HG03558 (cell line): Measurements from ENCODE around the gene ASIC1.
"Not testable (repeated sequence)": the region's sequence is repeated elsewhere in the genome, so short reads cannot be mapped to it uniquely, and the experiment has no call there.

Source experiments
- ATAC-seq: cut with Tn5 transposase; IDR thresholded peaks from one replicate; pipeline ENCODE4 v1.9.1; 2021; ENCODE audit warnings: moderate number of reproducible peaks; ENCODE audit not compliant: unreplicated experiment; ENCODE audit errors: extremely low read depth

ASIC1 gene

DNA sequence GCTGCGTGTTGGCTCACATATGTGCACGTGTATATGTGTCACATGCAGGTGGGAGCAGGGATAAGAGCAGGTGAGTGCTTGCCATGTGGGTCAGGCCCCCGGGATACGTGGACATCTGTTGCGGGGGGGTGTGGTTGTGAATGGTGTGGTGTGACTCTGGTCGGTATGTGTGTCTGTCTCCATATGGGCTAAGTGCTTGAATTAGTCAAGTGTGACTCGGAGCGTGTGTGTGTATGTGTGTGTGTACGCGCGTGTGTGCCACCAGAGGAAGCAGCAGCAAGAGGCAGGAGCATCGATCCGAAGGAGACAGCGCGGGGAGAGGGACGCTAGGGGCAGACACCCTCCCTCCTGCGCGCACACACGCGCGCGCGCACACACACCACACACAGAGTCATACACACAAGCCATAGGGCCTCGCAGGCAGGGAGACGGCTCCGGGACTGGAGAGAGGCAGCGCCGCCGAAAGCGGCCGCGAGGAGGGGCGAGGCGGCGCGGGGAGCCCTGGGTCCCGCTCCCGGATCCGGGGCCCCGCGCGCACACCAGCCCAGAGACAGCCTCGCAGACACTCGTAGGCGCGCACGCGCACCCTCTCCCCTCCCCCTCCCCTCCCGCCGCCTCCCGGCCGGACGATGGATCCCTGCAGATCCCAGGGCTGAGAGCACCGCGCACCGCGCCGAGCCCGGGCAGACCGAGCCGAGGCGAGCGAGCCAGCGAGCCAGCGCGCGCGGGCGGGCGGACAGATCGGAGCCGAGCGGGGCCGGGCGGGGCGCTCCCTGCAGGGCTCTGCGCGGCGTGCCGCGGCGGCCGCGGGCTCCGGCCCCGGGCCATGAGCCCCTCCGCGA is at the start of gene ASIC1:
ASIC1 (plus strand) TSS at position 597 of the 842 bp plus-strand sequence. CDS start 1,171 bp downstream, outside the sequence.
- ATAC-seq: no peak

DNA sequence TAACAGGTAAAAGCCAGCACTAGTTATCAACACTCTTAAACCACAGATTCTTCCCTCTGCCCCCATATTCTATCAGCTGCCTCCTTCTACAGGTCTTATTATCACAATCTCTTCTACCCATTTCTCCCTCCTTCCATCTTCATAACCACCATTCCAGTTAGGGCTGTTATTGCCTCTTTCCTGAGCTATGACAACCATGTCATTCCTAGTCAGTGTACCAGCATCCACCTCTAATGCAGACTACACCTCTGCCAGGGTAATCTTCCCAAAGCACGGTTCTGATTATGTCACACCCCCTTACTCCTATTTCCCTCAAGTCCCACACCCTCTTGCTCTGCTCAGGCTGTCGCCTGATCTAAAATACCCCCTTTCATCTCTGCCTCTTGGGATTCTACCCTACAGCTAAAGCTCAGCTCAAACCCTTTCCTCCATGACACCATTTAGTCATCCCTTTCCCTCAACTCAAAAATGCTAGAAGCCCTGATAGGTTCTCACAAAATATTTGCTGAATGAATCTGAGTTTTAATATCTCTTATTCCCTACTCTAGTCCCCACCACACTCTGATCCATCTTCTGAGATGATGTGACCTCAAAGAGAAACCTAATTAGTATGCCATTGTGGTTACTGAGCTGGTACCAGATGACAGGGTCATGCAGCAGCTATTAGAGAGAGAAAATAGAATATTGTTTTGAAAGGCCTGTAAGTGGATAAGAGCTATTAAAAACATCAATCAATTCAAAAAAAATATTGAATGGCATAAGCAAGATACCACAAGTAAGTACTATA is 43.8 kb upstream of the ASIC1 start:
- no peak for ATAC-seq

DNA sequence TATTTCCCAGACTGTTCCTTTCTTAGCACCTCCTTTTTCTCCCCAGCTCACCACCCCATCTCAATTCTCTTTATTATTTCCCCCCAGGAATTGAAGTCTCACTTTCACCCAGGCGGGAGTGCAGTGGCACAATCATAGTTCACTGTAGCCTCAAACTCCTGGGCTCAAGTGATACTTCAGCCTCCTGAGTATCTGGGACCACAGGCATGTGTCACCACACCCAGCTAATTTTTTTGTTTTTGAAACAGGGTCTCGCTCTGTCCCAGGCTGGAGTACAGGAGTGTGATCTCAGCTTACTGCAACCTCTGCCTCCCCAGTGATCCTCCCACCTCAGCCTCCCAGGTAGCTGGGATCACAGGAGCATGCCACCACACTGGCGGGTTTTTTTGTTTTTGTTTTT is 43.1 kb upstream of the ASIC1 start:
- no peak for ATAC-seq

DNA sequence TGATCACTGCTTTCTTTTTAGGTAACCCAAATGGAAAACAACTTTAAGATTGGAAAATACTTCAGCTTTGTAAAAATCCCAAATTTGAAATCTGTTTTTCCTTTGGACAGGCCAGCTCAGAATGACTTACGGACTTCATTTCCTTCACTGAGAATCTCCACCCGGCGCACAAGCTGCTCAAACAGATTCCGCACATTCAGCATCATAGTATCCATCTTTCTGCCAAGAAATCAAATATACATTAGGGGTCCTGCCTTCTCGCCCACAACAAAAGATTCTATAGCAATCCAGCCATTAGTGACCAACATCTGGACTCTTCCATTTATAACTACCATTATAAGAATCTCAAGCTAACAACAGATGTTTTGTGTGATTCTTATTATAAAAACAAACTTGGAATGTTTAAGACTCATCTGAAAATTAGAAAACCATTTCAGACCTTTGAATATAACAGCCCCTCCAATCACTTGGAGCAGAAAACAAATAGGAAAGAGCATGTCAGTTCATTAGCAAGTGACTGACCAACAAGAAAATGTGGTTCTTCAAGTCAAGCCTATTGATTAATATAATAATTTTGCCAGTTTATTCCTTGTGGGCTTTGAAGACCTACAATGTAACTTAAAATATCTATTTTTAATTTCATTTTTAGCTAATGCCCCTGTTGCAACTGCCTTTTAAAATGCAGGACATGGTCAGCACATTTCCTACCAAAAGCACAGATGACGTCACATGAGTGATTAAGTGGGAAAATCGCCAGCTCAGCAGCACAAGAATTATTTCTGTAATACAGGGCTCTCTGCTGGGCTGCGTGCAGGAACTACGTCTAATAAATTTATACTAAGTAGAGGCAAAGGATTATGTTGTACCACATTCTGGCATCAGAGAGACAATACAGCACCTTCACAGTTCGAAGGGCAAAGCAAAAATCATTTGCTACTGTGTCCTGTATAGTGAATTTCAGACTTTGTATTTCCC is 40.6 kb upstream of the ASIC1 start:
- no peak for ATAC-seq

DNA sequence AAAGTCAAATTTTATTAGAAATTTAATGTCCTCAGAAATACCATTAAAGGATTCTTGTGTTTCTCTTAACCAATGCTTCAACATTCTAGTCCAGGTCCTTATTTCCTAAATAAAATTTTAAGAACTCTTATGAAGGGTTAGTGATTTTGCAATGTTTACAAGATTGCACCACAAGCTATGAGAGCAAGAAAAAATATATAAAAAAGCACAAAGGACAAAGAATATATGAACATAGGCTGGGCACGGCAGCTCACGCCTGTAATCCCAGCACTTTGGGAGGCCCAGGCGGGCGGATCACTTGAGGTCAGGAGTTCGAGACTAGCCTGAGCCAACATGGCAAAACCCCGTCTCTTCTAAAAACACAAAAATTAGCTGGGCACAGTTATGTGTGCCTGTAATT is 39.8 kb upstream of the ASIC1 start:
- no peak for ATAC-seq

DNA sequence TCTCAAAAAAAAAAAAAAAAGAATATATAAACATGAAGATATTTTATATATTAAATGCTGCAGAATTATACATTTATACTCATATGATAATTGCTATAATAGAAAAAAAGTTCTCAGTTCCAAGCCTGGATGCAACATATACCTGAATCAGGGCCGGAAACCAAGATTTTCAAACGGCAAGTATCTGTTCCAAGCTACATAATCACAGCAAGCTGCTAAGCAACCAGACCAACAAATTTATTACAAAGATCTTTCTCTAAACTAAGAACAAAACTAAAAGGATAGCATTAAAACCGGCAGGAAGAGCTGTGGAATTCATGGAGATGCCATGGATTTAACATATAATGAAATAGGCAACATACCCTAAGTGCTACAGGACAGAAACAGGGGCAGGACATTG is 39.2 kb upstream of the ASIC1 start:
- no peak for ATAC-seq

DNA sequence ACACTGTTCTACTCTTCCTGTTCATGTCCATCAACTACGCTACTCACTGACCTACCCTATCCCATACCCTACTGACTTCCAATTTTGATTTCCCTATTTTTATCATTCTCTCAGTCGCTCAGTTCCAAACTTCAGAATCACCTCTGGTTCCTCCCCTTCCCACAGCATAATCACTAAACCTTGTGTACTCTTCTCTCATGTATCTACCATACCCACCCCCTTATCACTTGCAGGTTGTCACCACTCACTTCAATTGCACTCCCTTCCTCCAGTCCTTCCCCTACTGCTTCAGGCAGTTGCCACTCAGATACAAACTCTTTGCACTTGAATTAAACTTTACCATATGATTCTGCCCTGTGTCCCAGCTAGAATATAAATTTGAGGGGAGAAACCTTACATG is 38.4 kb upstream of the ASIC1 start:
- ATAC-seq: no peak

DNA sequence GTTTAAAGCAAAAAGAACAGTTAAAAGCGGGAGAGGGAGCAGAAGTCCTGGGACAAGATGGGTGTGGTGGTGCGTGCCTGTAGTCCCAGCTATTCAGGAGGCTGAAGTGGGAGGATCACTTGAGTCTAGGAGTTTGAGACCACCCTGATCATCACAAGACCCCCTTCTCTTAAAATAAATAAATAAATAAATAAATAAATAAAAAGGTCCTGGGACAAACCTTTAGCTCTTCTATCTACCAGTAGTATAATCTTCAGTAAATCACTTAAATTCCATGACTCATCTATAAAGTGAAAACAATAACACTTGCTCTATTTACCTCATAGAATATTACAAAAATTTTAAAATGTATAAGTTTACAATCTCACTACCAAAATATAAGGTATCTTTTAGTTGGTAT is 37.9 kb upstream of the ASIC1 start:
- ATAC-seq: no peak

DNA sequence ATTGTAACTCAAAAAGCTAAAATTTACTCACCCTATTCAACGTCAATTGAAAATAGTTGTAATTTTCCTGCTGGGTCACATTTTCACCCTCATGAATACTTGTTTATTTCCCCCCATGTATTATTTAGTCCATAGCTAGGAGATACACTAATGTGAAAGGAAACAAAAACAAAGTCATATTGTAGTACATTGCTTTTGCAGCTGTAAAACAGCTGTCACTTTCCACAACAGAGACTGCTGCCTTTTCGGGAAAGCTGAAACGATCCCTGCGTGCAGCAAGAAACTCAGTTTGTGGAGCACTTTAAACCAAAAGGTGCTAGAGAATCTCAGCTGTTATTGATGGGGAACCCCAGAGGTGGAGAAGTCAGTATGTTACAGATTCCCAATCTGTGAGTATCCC is 36.4 kb upstream of the ASIC1 start:
- no peak for ATAC-seq

DNA sequence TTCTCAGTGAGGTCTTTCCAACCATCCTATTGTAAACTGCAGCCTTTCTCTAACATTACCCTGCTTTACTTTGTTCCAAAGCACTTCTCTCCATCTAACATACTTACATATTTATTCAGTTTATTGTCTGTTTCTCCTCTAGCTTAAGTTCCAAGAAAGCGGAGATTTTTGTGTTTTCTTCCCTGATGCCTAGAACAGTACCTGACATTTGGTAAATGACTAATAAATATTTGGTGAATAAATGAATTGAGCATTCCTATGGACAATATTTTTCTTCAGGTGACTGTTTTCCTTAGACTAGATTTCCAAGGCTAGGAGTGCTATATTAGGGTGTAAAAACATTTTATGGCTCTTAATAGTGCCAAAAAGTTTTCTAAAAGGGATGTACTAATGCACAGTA is 34.5 kb upstream of the ASIC1 start:
- ATAC-seq: no peak

DNA sequence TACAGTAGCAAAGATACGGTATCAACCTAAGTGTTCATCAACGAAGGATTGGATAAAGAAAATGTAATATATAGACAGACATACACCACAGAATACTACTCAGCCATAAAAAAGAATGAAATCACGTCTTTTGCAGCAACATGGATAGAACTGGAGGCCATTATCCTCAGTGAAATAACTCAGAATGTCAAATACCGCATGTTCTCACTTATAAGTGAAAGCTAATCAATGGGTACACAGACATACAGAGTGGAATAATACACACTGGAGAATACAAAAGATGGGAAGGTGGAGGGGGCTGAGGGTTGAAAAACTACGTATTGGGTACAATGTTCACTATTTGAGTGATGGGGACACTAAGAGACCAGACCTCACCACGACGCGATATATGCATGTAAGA is 33.2 kb upstream of the ASIC1 start:
- ATAC-seq: no peak

DNA sequence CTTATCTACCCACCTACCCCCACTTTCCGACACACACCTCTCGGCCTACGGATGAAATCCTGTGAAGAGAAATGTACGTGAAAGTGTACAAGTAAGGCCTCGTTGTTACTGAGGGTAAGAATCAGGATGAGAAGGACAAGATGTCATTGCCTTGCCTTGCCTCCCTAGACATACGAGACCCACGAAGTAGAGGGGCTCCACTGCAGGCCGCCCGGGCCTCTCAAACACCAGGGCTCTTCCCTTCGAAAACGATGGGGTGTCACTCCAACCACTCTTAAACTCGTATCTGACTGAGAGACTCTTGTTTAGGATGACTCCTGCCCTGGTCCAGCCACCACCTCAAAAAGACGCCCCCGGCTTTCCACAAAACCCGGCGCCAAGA is 32.6 kb upstream of the ASIC1 start:
- ATAC-seq: no peak

DNA sequence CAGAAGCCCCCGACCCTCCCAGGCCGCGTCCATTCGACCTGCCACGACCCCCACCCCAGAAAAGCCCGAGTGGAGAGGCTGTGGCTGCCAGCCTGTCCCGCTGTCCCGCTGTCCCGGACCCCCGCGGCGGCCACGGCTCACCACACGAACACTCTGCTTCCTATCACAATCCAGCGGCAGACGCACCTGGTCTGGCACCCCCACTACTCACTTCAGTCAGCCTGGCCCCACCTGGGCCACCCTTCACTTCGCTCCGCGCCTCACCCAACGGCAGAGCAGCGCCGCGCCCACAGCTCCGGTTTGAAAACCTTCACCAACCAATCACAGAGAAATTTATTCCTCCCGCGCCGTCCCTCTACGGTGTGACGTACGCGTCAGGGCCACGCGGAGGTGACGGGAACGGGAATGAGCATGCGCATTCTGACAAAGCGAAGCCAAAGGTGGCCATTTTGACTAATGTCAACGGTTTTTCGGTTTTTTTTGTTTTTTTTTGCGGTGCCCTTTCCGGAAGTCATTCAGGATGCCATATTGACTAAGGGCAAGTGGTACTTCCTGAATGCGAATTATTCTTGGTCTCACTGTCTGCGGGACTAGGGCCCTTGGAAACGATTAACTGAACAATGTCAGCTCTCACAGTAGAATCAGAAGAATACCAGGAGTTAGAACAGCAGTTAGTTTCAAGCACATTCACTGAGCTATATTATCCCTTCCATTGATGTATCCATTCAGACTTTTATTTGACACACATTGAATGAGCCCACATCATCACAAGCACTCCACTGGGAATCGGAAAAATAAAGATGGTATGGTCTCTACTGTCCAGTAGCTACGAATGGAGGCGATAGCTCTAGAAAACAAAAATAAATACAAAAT is 32.0 kb upstream of the ASIC1 start, which contains the start of gene RACGAP1:
RACGAP1 (minus strand) TSS at position 308 of the 873 bp plus-strand sequence. CDS start 8,779 bp downstream, outside the sequence.
- ATAC-seq: peak; percentile 75

DNA sequence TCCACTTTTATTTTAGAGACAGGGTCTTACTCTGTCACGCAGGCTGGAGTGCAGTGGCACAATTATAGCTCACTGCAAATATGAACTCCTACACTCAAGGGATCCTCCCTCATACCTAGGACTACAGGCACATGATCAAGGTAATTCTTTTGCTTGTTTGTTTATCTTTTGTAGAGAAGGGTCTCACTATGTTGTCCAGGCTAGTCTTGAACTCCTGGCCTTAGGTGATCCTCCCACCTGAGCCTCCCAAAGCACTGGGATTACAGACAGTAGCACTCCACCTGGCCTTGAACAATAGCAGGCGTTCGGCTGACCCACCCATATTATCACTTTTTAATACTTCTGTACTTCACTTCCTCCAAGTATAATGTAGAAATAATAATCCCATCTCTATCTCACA is 30.7 kb upstream of the ASIC1 start:
- ATAC-seq: no peak

DNA sequence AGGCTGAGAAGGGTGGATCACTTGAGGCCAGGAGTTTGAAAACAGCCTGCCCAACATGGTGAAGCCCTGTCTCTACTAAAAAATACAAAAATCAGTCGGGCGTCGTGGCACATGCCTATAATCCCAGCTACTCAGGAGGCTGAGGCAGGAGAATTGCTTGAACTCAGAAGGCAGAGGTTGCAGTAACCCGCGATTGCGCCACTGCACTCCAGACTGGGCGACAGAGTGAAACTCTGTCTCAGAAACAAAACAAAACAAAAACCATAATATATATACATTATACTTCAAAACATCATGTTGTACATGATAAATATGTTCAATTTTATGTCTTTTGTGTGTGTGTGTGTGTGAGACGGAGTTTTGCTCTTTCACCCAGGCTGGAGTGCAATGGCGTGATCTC is 26.9 kb upstream of the ASIC1 start:
- ATAC-seq: not testable (repeated sequence)

DNA sequence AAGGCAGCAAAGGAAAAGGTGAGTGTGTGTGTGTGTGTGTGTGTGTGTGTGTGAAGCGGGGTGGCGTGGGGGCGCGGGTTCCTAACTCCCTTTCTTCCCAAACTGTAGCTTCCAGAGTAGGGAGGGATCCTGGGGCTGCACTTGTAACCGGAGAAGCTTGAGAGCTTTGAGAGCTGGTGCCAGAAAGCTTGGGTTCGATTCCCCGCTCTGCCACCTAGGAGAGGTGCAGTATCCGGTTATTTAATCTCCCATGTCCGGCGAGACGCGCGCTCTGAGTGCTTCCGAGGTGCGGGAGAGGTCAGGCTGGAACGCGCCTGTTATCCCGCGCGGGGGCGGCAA is 24.9 kb upstream of the ASIC1 start:
- ATAC-seq: no peak

DNA sequence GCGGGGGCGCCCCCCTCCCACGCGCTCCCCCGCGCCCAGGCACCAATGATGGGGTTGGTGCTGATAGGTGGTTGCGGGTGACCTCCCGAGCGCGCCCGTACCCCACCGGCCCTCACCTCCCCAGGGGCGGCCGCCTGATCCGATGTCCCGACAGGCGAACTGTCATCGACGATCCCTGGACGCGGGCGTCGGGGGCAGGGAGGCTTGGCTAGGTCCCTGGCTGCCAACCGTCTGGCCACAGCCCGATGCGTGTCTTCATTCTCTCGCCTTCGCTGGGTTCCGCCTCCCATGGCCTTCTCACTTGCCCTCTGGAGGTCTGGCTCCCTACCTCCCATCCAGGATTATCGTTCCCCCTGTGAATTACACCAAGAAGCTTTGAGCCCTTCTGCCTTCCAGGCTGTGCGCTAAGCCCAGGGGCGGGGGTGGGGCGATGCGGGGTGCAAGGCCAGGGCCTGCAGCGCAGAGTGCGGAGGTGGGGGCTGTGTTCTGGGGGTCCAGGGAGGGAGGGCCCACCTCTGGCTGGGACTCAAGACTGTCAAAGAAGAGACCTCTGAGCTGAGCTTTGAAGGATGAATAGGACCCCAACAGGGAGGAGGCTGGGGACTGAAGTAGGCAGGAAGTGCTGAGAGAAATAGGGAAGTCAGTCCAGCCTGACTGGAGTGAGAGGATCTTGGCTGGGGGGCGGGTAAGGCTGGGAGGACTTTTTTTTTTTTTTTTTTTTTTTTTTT is 24.4 kb upstream of the ASIC1 start:
- no peak for ATAC-seq

DNA sequence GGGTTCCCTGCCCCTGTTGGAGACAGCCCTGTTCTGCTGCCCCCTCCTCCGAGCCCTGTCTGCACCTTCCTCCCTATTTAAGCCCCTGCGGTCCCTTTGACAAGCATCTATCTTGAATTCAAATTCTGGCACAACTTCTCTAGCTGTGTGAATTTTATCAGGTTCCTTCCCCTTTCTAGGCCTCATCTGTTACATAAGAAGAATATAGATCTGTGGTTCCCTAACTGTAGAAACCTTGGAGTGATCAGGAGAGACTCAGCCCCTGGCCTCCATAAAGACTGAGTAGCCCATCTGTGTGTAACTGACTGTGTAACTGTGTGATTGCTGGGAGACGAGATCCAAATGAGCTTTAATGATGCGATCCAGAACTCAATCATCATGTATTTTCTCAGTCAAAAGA is 19.1 kb upstream of the ASIC1 start:
- ATAC-seq: no peak
